Suprapubic skin (tissue), 4 donors: ENCODE data around the gene PRR23E. TPM values are rescaled to one million over a fixed set of nuclear protein-coding genes. Genes with fewer than 3 reads are reported as not detected.

Experiments used
- DNase-seq, 2 donors: peaks; one replicate each; pipeline ENCODE4 v3.0.0-alpha.2; 2019; ENCODE audit warnings: low spot score in 2 of 2
- H3K27ac ChIP-seq: fragments of 200-600 bp; sonication (generic); one replicate; pipeline ENCODE4 v1.5.1; 2019
- H3K27me3 ChIP-seq: fragments of 200-600 bp; sonication (generic); one replicate; pipeline ENCODE4 v1.5.1; 2019
- H3K36me3 ChIP-seq: fragments of 200-600 bp; sonication (generic); one replicate; pipeline ENCODE4 v1.5.1; 2019
- H3K4me1 ChIP-seq: fragments of 200-600 bp; sonication (generic); one replicate; pipeline ENCODE4 v1.5.1; 2019
- H3K4me3 ChIP-seq: fragments of 200-600 bp; sonication (generic); one replicate; pipeline ENCODE4 v1.5.1; 2019; ENCODE audit warnings: mild to moderate bottlenecking
- H3K9me3 ChIP-seq: fragments of 200-600 bp; sonication (generic); one replicate; pipeline ENCODE4 v1.5.1; 2019
- EP300 ChIP-seq: sonication (generic); formaldehyde crosslinking; IDR thresholded peaks from one replicate; pipeline ENCODE4 v1.6.1; 2017; ENCODE audit warnings: antibody characterized with exemption
- POLR2A ChIP-seq, 2 donors: fragments of 450-650 bp; IDR thresholded peaks; one replicate each; pipeline ENCODE4 v1.6.1; 2017; ENCODE audit warnings: antibody characterized with exemption in 2 of 2, mild to moderate bottlenecking in 2 of 2, moderate library complexity in 2 of 2
- POLR2AphosphoS5 ChIP-seq, 3 donors: sonication (generic); formaldehyde crosslinking; IDR thresholded peaks; one replicate each; pipeline ENCODE4 v1.6.1; 2017; ENCODE audit warnings: antibody characterized with exemption in 3 of 3
- WGBS: methylation state at CpG from one replicate; pipeline ENCODE4 v1.1.5; 2018; 5-methylcytosine and 5-hydroxymethylcytosine counted together
- total RNA-seq, 4 donors: library from RNA; depleted of rRNA; stranded (reverse); fragments of >200 nt; gene quantifications; one replicate each; pipeline ENCODE4 v1.1.0, GENCODE V29; 2016
- TF ChIP-seq, protein P1 (sequence below), 2 donors: fragments of 200-600 bp in 1 of 2; fragments of 450-650 bp in 1 of 2; sonication (generic) in 1 of 2; IDR thresholded peaks; one replicate each; pipeline ENCODE4 v1.5.1; 2016 to 2019; ENCODE audit warnings: antibody characterized with exemption in 2 of 2, mild to moderate bottlenecking in 1 of 2, moderate library complexity in 1 of 2

Gene PRR23E
- total RNA-seq, 4 donors from 2014 or later, result not detected

DNA sequence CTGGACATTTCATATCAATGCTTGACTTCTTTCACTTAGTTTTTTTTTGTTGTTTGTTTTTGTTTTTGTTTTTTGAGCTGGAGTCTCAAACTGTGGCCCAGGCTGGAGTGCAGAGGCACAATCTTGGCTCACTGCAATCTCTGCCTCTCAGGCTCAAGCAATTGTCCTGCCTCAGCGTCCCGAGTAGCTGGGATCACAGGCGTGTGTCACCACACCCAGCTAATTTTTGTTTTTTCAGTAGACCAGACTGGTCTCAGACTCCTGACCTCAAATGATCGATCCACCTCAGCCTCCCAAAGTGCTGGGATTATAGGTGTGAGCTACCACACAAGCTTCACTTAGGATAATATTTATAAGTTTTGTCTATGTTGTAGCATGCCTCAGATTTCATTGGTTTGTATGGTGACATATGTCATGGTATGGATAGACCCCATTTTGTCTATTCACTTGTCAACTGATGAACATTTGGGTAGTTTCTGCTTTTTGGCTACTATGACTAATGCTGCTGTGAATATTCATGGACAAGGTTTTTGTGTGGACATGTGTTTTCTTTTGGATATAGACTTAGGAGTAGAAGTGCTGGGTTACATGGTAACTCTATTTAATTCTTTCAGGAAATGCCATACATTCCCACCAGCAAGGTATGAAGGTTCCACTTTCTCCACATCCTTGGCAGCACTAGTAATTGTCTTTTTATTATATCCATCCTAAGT, 6.8 kb upstream of the PRR23E start:
- H3K9me3 ChIP-seq, result no peaks in the 10 kb centered on the region
- peak in 1 of 2 donors; percentile 24 for DNase-seq
- TF ChIP-seq POLR2A (IDR thresholded peaks at IDR 0.05) (no peak), EP300 (no peak)
- TF ChIP-seq, protein P1, sequence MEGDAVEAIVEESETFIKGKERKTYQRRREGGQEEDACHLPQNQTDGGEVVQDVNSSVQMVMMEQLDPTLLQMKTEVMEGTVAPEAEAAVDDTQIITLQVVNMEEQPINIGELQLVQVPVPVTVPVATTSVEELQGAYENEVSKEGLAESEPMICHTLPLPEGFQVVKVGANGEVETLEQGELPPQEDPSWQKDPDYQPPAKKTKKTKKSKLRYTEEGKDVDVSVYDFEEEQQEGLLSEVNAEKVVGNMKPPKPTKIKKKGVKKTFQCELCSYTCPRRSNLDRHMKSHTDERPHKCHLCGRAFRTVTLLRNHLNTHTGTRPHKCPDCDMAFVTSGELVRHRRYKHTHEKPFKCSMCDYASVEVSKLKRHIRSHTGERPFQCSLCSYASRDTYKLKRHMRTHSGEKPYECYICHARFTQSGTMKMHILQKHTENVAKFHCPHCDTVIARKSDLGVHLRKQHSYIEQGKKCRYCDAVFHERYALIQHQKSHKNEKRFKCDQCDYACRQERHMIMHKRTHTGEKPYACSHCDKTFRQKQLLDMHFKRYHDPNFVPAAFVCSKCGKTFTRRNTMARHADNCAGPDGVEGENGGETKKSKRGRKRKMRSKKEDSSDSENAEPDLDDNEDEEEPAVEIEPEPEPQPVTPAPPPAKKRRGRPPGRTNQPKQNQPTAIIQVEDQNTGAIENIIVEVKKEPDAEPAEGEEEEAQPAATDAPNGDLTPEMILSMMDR (IDR thresholded peaks at IDR 0.05), result no peak
- WGBS, result 80% methylated on average over 4 of the region's 4 CpGs
- H3K4me1 ChIP-seq, result no peaks in the 10 kb centered on the region
- H3K36me3 ChIP-seq, result no peaks in the 10 kb centered on the region
- no peak overlapping the region for H3K27ac ChIP-seq
- no peaks in the 10 kb centered on the region for H3K27me3 ChIP-seq
- H3K4me3 ChIP-seq, result no peak overlapping the region

GRCh38 chr3:127187316-127187715, 5.6 kb upstream of the PRR23E start:
- Histone ChIP-seq H3K27ac (no peak overlapping the region), H3K9me3 (no peaks in the 10 kb centered on the region), H3K27me3 (no peaks in the 10 kb centered on the region), H3K4me3 (no peak overlapping the region), H3K36me3 (no peaks in the 10 kb centered on the region), H3K4me1 (no peaks in the 10 kb centered on the region)
- WGBS, result 95% methylated on average over 1 of the region's 1 CpG
- no peak for DNase-seq
- TF ChIP-seq POLR2AphosphoS5 (IDR thresholded peaks at IDR 0.05) (no peak), POLR2A (IDR thresholded peaks at IDR 0.05) (no peak), EP300 (no peak)
- TF ChIP-seq, protein P1 (IDR thresholded peaks at IDR 0.05), result no peak

DNA sequence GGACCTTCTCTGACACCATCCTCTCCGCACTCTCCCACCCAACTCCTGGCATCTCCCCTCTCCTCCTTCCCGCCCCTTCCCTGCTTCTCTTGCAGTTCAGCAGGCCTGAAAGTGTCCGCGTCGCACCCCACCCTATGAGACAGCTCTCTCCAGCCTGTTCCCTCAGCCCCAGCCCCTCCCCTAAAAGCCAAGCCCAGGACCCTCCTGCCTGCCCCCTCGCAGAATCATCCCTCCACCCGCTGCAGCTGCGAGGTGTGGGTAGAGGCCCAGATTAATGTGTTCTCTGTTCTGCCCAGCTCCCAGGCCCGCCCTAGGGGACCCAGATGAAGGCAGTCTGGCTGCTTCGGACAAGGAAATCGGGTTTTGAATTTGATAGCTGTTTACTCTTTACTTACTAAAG, 410 bp downstream of the PRR23E start:
- Histone ChIP-seq H3K9me3 (peaks cover 4% of the 10 kb centered on the region), H3K27me3 (peaks cover 14% of the 10 kb centered on the region), H3K36me3 (no peaks in the 10 kb centered on the region), H3K27ac (no peak overlapping the region), H3K4me3 (no peak overlapping the region), H3K4me1 (no peaks in the 10 kb centered on the region)
- TF ChIP-seq EP300 (no peak), POLR2A (IDR thresholded peaks at IDR 0.05) (no peak), POLR2AphosphoS5 (IDR thresholded peaks at IDR 0.05) (no peak)
- TF ChIP-seq, protein P1 (IDR thresholded peaks at IDR 0.05), result no peak
- peak in 1 of 2 donors; percentile 47 for DNase-seq
- 75% methylated on average over 11 of the region's 11 CpGs for WGBS

DNA sequence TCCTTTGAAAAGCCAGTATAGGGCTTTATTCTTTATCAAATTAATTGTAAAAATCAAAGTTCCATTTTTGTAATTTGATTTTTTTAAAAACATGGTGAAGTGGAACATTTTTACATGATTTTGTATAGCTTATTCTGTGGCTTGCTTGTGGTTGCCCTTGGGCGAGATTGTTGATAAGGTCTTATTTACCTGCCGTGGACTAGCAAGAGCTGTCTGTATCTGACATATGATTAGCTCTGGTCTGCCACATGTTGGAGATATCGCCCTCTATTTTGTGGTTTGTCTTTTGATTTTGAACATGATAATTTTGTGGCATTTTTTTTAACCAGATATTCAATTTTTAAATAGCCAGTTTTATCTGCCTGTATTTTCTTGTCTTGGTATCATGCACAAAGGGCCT, 844 bp downstream of the PRR23E start:
- peaks cover 4% of the 10 kb centered on the region for H3K9me3 ChIP-seq
- H3K27ac ChIP-seq, result no peak overlapping the region
- H3K27me3 ChIP-seq, result peaks cover 14% of the 10 kb centered on the region
- WGBS, result 55% methylated on average over 3 of the region's 3 CpGs
- TF ChIP-seq POLR2A (IDR thresholded peaks at IDR 0.05), result no peak
- TF ChIP-seq, protein P1 (IDR thresholded peaks at IDR 0.05), result no peak
- TF ChIP-seq POLR2AphosphoS5 (IDR thresholded peaks at IDR 0.05), result no peak
- TF ChIP-seq EP300, result no peak
- no peak for DNase-seq
- H3K36me3 ChIP-seq, result no peaks in the 10 kb centered on the region
- no peak overlapping the region for H3K4me3 ChIP-seq
- no peaks in the 10 kb centered on the region for H3K4me1 ChIP-seq

DNA sequence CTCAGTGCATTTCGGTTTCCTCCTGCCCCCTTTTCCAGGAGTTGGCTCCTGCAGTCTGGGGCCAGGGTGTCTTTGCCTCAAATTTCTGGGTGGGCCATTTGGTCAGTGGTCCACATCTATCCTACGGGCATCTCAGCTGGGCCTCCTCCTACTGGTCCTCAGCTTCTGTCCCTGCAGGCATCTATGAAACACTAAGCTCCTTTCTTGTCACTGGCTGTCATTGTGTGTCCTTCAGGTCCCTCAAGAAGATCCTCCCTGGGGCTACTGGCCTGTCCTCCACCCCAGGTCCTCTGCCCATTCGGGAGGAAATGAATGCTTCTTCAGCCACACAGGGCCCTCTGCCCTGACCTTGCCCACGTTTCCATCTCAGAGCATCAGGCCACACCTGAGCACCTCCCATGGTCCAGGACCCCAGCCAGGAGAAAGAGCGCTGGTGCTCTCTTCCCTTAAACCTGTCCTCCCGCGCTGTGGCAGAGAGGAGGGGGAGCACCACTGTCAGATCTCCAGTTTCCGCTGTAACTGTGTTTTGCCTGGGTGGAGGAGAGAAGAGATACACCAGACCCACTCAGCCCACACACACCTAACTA, 1.8 kb downstream of the PRR23E start:
- no peaks in the 10 kb centered on the region for H3K36me3 ChIP-seq
- WGBS, result 76% methylated on average over 6 of the region's 8 CpGs
- no peak overlapping the region for H3K4me3 ChIP-seq
- DNase-seq, result peak in 1 of 2 donors; percentile 32
- H3K27me3 ChIP-seq, result peaks cover 14% of the 10 kb centered on the region
- no peak overlapping the region for H3K27ac ChIP-seq
- H3K9me3 ChIP-seq, result peaks cover 4% of the 10 kb centered on the region
- no peak for TF ChIP-seq POLR2AphosphoS5 (IDR thresholded peaks at IDR 0.05)
- no peak for TF ChIP-seq POLR2A (IDR thresholded peaks at IDR 0.05)
- TF ChIP-seq EP300, result no peak
- TF ChIP-seq, protein P1 (IDR thresholded peaks at IDR 0.05), result no peak
- H3K4me1 ChIP-seq, result no peaks in the 10 kb centered on the region
